Gastrocnemius medialis (tissue), 4 donors: ENCODE measurements around the gene GTF2H3. TPM values are rescaled to one million over a fixed set of nuclear protein-coding genes. Genes with fewer than 3 reads are reported as not detected.

ENCODE experiments used
- ATAC-seq, 2 donors: fragments of 150-250 bp; one replicate each; pipeline ENCODE4 v1.9.1; 2016
- DNase-seq, 2 donors: peaks; one replicate each; pipeline ENCODE4 v3.0.0-alpha.2; 2019
- H3K27ac ChIP-seq, 4 donors: fragments of 200-600 bp; sonication (generic); 1 replicate in 1 of 4; 2 replicates in 3 of 4; pipeline ENCODE4 v1.5.1; 2016 to 2018; ENCODE audit warnings: mild to moderate bottlenecking in 2 of 4, moderate library complexity in 1 of 4
- H3K27me3 ChIP-seq, 3 donors: fragments of 200-600 bp; sonication (generic) in 2 of 3; 1 replicate in 1 of 3; 2 replicates in 2 of 3; pipeline versions ENCODE4 v1.5.1 to v1.6.0; 2016 to 2019; ENCODE audit warnings: mild to moderate bottlenecking in 1 of 3, moderate library complexity in 1 of 3
- H3K36me3 ChIP-seq, 2 donors: fragments of 200-600 bp; sonication (generic) in 1 of 2; one replicate each; pipeline ENCODE4 v1.5.1; 2017 to 2018
- H3K4me1 ChIP-seq, 2 donors: fragments of 200-600 bp; sonication (generic) in 1 of 2; one replicate each; pipeline ENCODE4 v1.5.1; 2016 to 2017; ENCODE audit warnings: mild to moderate bottlenecking in 2 of 2
- H3K4me3 ChIP-seq, 4 donors: fragments of 200-600 bp; sonication (generic) in 3 of 4; 1 replicate in 1 of 4; 2 replicates in 3 of 4; pipeline ENCODE4 v1.5.1; 2016 to 2019; ENCODE audit warnings: mild to moderate bottlenecking in 2 of 4
- H3K9me3 ChIP-seq, 3 donors: fragments of 200-600 bp; sonication (generic) in 2 of 3; 1 replicate in 1 of 3; 2 replicates in 2 of 3; pipeline ENCODE4 v1.5.1; 2016 to 2019
- CTCF ChIP-seq, 5 experiments: fragments of 450-650 bp in 3 of 5; fragments of 200-600 bp in 2 of 5; sonication (generic) in 2 of 5; IDR thresholded peaks in 4 of 5; conservative IDR thresholded peaks in 1 of 5; 1 replicate in 4 of 5; 2 replicates in 1 of 5; pipeline ENCODE4 v1.5.1; 2016 to 2019; ENCODE audit warnings: antibody characterized with exemption in 5 of 5, mild to moderate bottlenecking in 3 of 5, moderate library complexity in 3 of 5
- POLR2A ChIP-seq, 2 donors: fragments of 450-650 bp; IDR thresholded peaks; one replicate each; pipeline ENCODE4 v1.6.1; 2017; ENCODE audit warnings: antibody characterized with exemption in 2 of 2, mild to moderate bottlenecking in 2 of 2, moderate library complexity in 2 of 2
- in situ Hi-C, 4 donors: fragments of 200-750 bp; cut with MboI; loops; one replicate each; pipeline versions ENCODE4 v1.15.0 to v1.8.0; 2017; ENCODE audit warnings: low sequenced_read_pairs in 4 of 4
- intact Hi-C: fragments of 100-400 bp; cut with DNase I; formaldehyde crosslinking; loops from one replicate; pipeline ENCODE4 v1.15.1; 2023; ENCODE audit warnings: low total_unique reads
- total RNA-seq, 4 donors: library from RNA; depleted of rRNA; stranded (reverse); fragments of >200 nt; gene quantifications; one replicate each; pipeline versions ENCODE4 v1.1.0 to v1.2.3, GENCODE V29; 2016

GTF2H3 gene
- total RNA-seq, 4 donors from 2014 or later = 11.5 to 14.3 (median 12.3) TPM

GRCh38 chr12:123657211-123657610 lies 23.6 kb downstream of the GTF2H3 start:
- Histone ChIP-seq H3K4me1 (no peaks in the 10 kb centered on the region), H3K4me3 (no peak overlapping the region), H3K27me3 (no peaks in the 10 kb centered on the region), H3K36me3 (peaks cover 3 to 31% of the 10 kb centered on the region in 2 donors), H3K27ac (no peak overlapping the region), H3K9me3 (no peaks in the 10 kb centered on the region)
- ATAC-seq (no peak), DNase-seq (no peak)
- intact Hi-C loops = no loop called here
- TF ChIP-seq POLR2A (IDR thresholded peaks at IDR 0.05) = no peak
- TF ChIP-seq CTCF (IDR thresholded peaks at IDR 0.05 in 4 of 5, conservative IDR thresholded peaks at IDR 0.05 in 1 of 5) = no peak
- in situ Hi-C loops = no loop called here

GRCh38 chr12:123659996-123660727 lies 26.5 kb downstream of the GTF2H3 start:
- H3K4me1 ChIP-seq = no peaks in the 10 kb centered on the region
- no peak for TF ChIP-seq POLR2A (IDR thresholded peaks at IDR 0.05)
- TF ChIP-seq CTCF (IDR thresholded peaks at IDR 0.05 in 4 of 5, conservative IDR thresholded peaks at IDR 0.05 in 1 of 5) = no peak

GRCh38 chr12:123667771-123668170 lies 34.1 kb downstream of the GTF2H3 start:
- DNase-seq = no peak
- intact Hi-C loops (no loop called here), in situ Hi-C loops (no loop called here)
- H3K27ac ChIP-seq = no peak overlapping the region
- TF ChIP-seq POLR2A (IDR thresholded peaks at IDR 0.05) (no peak), CTCF (IDR thresholded peaks at IDR 0.05 in 4 of 5, conservative IDR thresholded peaks at IDR 0.05 in 1 of 5) (no peak)
- ATAC-seq = no peak
- no peaks in the 10 kb centered on the region for H3K9me3 ChIP-seq
- H3K4me1 ChIP-seq = peaks cover 8 to 9% of the 10 kb centered on the region in 2 donors
- H3K36me3 ChIP-seq = peaks cover 0 to 6% of the 10 kb centered on the region in 2 donors
- no peak overlapping the region for H3K4me3 ChIP-seq
- H3K27me3 ChIP-seq = no peaks in the 10 kb centered on the region

More at GRCh38 chr12:123659996-123660727, 26.5 kb downstream of the GTF2H3 start:
- Histone ChIP-seq H3K4me3 (no peak overlapping the region), H3K27me3 (no peaks in the 10 kb centered on the region), H3K36me3 (peaks cover 3 to 26% of the 10 kb centered on the region in 2 donors), H3K27ac (peak overlapping the region in 1 of 4 donors; percentile 37), H3K9me3 (no peaks in the 10 kb centered on the region)
- intact Hi-C loops (no loop called here), in situ Hi-C loops (no loop called here)
- no peak for ATAC-seq
- DNase-seq = no peak

- ATAC-seq = peak; percentile 95 to 98
These were observed 37.5 kb downstream of the GTF2H3 start, which contains the start of gene TCTN2 for GRCh38 chr12:123670882-123671728. Gene TCTN2 (plus strand): TSS chr12:123671113. CDS start chr12:123671241, 128 bp downstream.

More at GRCh38 chr12:123670882-123671728, 37.5 kb downstream of the GTF2H3 start, which contains the start of gene TCTN2:
- peaks cover 8 to 9% of the 10 kb centered on the region in 2 donors for H3K4me1 ChIP-seq
- peak within 1 kb of the TSS in 1 of 4 donors; percentile 20 for H3K27ac ChIP-seq
- peak within 1 kb of the TSS; percentile 68 to 93 (median 86) for H3K4me3 ChIP-seq
- no peaks in the 10 kb centered on the region for H3K9me3 ChIP-seq
- peak; percentile 89 to 92 for DNase-seq
- no peak for TF ChIP-seq CTCF (IDR thresholded peaks at IDR 0.05 in 4 of 5, conservative IDR thresholded peaks at IDR 0.05 in 1 of 5)
- TF ChIP-seq POLR2A (IDR thresholded peaks at IDR 0.05) = no peak
- in situ Hi-C loops (no loop called here), intact Hi-C loops (loop anchor here (2.0 to 5.0 kb wide), 2 partner anchors 39 to 42 kb away; partner anchors contain the start of genes ATP6V0A2, EIF2B1 and GTF2H3)
- H3K27me3 ChIP-seq = no peaks in the 10 kb centered on the region
- H3K36me3 ChIP-seq = no peaks in the 10 kb centered on the region
